Measurements from ENCODE around the gene FBRSL1. TPM values are rescaled to one million over a fixed set of nuclear protein-coding genes. Genes with fewer than 3 reads are reported as not detected.
"Not testable (repeated sequence)": the region's sequence is repeated elsewhere in the genome, so short reads cannot be mapped to it uniquely, and the experiment has no call there.

The FBRSL1 gene
- total RNA-seq (2022) (118 and 119 TPM in 2 replicates), Bru-seq, nascent RNA (percentile 57 among the genes with signal in this experiment), BruChase-seq, experiment 1, labeled RNA remaining after a 6-hour chase (percentile 69 among the genes with signal in this experiment), BruChase-seq, experiment 2, labeled RNA remaining after a 2-hour chase (percentile 67 among the genes with signal in this experiment)
- long read RNA-seq, partial matches to known transcripts = 21 of 66 reads
- long read RNA-seq, other reads (novel, unspliced or antisense) = 45 of 66 reads

DNA sequence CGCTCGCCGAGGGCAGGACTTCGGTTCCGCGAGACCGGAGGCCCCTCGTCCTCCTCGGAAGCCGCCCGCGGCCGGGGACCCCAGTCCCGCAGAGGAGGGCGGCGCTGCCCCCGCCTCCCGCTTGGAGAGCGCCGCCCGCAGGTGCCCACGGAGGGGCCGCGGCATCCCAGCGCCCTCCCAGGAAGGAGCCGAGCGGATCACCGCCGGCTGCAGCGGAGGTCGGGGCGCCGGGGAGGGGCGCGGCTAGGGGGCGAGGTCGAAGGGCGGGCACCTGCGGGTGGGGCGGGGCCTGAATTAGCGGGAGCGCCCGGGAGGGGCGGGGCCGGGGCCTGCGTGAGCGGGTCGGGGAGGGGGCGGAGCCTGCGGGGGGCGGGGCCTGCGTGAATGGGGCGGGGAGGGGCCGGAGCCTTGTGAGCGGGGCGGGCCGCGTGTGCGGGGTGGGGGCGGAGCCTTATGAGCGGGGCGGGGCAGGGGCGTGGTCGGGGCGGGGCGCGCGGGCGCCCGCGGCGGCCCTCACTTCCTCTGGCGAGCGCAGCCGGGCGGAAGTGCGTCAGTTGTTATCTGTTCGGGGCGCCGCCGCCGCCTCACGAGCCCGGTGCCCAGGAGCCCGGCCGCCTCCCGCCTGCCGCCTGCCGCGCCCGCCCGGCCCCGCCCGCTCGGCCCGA lies at the start of gene FBRSL1:
FBRSL1 (plus strand) TSS at position 550 of the 665 bp plus-strand sequence.
- intact Hi-C loops (cut with micrococcal nuclease; ENCODE audit: unreplicated experiment) = no loop called here
- BruUV-seq (replicated peaks) = no TSS peak
- Mint-ChIP-seq H3K36me3 (ENCODE audit: insufficient read depth, unreplicated experiment) (peaks cover 48% of the 10 kb centered on the region), H3K27me3 (ENCODE audit: unreplicated experiment) (peaks cover 47% of the 10 kb centered on the region), H3K4me3 (ENCODE audit: low read depth, unreplicated experiment) (peak within 1 kb of the TSS; percentile 76), H3K4me1 (ENCODE audit: low read depth, unreplicated experiment) (peaks cover 53% of the 10 kb centered on the region), H3K27ac (ENCODE audit: unreplicated experiment) (peak within 1 kb of the TSS; percentile 68), H3K9me3 (ENCODE audit: low read depth, unreplicated experiment) (no peaks in the 10 kb centered on the region)
- TF ChIP-seq, protein P1, sequence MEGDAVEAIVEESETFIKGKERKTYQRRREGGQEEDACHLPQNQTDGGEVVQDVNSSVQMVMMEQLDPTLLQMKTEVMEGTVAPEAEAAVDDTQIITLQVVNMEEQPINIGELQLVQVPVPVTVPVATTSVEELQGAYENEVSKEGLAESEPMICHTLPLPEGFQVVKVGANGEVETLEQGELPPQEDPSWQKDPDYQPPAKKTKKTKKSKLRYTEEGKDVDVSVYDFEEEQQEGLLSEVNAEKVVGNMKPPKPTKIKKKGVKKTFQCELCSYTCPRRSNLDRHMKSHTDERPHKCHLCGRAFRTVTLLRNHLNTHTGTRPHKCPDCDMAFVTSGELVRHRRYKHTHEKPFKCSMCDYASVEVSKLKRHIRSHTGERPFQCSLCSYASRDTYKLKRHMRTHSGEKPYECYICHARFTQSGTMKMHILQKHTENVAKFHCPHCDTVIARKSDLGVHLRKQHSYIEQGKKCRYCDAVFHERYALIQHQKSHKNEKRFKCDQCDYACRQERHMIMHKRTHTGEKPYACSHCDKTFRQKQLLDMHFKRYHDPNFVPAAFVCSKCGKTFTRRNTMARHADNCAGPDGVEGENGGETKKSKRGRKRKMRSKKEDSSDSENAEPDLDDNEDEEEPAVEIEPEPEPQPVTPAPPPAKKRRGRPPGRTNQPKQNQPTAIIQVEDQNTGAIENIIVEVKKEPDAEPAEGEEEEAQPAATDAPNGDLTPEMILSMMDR (IDR thresholded peaks at IDR 0.05; ENCODE audit: unreplicated experiment) = no peak
- DNase-seq = peak; percentile 93
- CTCF ChIA-PET = no interaction called here

- H3K9me3 Mint-ChIP-seq (ENCODE audit: low read depth, unreplicated experiment); DNase-seq; H3K27ac Mint-ChIP-seq (ENCODE audit: unreplicated experiment); BruUV-seq (replicated peaks); intact Hi-C loops (cut with micrococcal nuclease; ENCODE audit: unreplicated experiment); H3K4me1 Mint-ChIP-seq (ENCODE audit: low read depth, unreplicated experiment); H3K36me3 Mint-ChIP-seq (ENCODE audit: insufficient read depth, unreplicated experiment); H3K4me3 Mint-ChIP-seq (ENCODE audit: low read depth, unreplicated experiment): not testable (repeated sequence)
- H3K27me3 Mint-ChIP-seq (ENCODE audit: unreplicated experiment) = peaks cover 89% of the 10 kb centered on the region
- CTCF ChIA-PET = interaction anchor here (1.0 kb wide), 1 partner anchor 10 kb away, joined by 3 read pairs; no protein-coding TSS in a partner anchor
Measured at GRCh38 chr12:132440420-132440819, 49.5 kb upstream of the FBRSL1 start.

- peaks cover 24% of the 10 kb centered on the region for H3K36me3 Mint-ChIP-seq (ENCODE audit: insufficient read depth, unreplicated experiment)
- no TSS peak for BruUV-seq (replicated peaks)
- H3K27me3 Mint-ChIP-seq (ENCODE audit: unreplicated experiment) = peaks cover 84% of the 10 kb centered on the region
- H3K4me3 Mint-ChIP-seq (ENCODE audit: low read depth, unreplicated experiment) = no peak overlapping the region
- intact Hi-C loops (cut with micrococcal nuclease; ENCODE audit: unreplicated experiment) = no loop called here
- CTCF ChIA-PET = interaction anchor here (0.6 kb wide), 1 partner anchor 54 kb away, joined by 5 read pairs; no protein-coding TSS in a partner anchor
- no peak overlapping the region for H3K27ac Mint-ChIP-seq (ENCODE audit: unreplicated experiment)
- DNase-seq = no peak
- no peaks in the 10 kb centered on the region for H3K9me3 Mint-ChIP-seq (ENCODE audit: low read depth, unreplicated experiment)
- TF ChIP-seq, protein P1 (IDR thresholded peaks at IDR 0.05; ENCODE audit: unreplicated experiment) = no peak
- peaks cover 18% of the 10 kb centered on the region for H3K4me1 Mint-ChIP-seq (ENCODE audit: low read depth, unreplicated experiment)
Measured at GRCh38 chr12:132441871-132442863, 47.8 kb upstream of the FBRSL1 start.

GRCh38 chr12:132443091-132443490 lies 46.9 kb upstream of the FBRSL1 start:
- CTCF ChIA-PET = no interaction called here
- Mint-ChIP-seq H3K4me1 (ENCODE audit: low read depth, unreplicated experiment) (peaks cover 18% of the 10 kb centered on the region), H3K36me3 (ENCODE audit: insufficient read depth, unreplicated experiment) (peaks cover 24% of the 10 kb centered on the region), H3K27me3 (ENCODE audit: unreplicated experiment) (peaks cover 77% of the 10 kb centered on the region), H3K27ac (ENCODE audit: unreplicated experiment) (no peak overlapping the region), H3K4me3 (ENCODE audit: low read depth, unreplicated experiment) (no peak overlapping the region), H3K9me3 (ENCODE audit: low read depth, unreplicated experiment) (no peaks in the 10 kb centered on the region)
- intact Hi-C loops (cut with micrococcal nuclease; ENCODE audit: unreplicated experiment) = no loop called here
- BruUV-seq (replicated peaks) = no TSS peak
- TF ChIP-seq, protein P1 (IDR thresholded peaks at IDR 0.05; ENCODE audit: unreplicated experiment) = no peak
- no peak for DNase-seq
